Neural cell (in vitro differentiated cells): ENCODE measurements around the gene ARRB1. TPM values are rescaled to one million over a fixed set of nuclear protein-coding genes. Genes with fewer than 3 reads are reported as not detected.

Source experiments
- H2AFZ ChIP-seq: fragments of 200-600, 300-800 bp; sonication (generic), shearing (Covaris generic); 2 replicates; pipeline ENCODE4 v1.6.0; 2014; ENCODE audit warnings: low read depth, mild to moderate bottlenecking, antibody characterized with exemption, low read length, moderate library complexity
- H3F3A ChIP-seq: fragments of 200-600 bp; shearing (Covaris generic); 2 replicates; pipeline ENCODE4 v1.6.1; 2016; ENCODE audit warnings: mild to moderate bottlenecking, moderate library complexity, mixed read lengths, antibody characterized with exemption, low read length; ENCODE audit not compliant: insufficient read depth, poor library complexity, severe bottlenecking
- H3K27ac ChIP-seq: fragments of 200-600, 300-800 bp; sonication (generic), shearing (Covaris generic); 2 replicates; pipeline ENCODE4 v1.5.1; 2014; ENCODE audit warnings: mild to moderate bottlenecking, low read length, moderate library complexity
- H3K27me3 ChIP-seq: fragments of 300-800, 200-600 bp; sonication (generic), shearing (Covaris generic); 2 replicates; pipeline ENCODE4 v1.6.0; 2014; ENCODE audit warnings: mild to moderate bottlenecking, low read depth, low read length, moderate library complexity; ENCODE audit not compliant: insufficient read depth
- H3K36me3 ChIP-seq: fragments of 300-800, 200-600 bp; sonication (generic), shearing (Covaris generic); 2 replicates; pipeline ENCODE4 v1.5.1; 2014; ENCODE audit warnings: mild to moderate bottlenecking, antibody characterized with exemption, low read length, moderate library complexity; ENCODE audit not compliant: insufficient read depth
- H3K4me2 ChIP-seq: fragments of 300-800, 200-600 bp; sonication (generic), shearing (Covaris generic); 2 replicates; pipeline ENCODE4 v1.6.0; 2014; ENCODE audit warnings: mild to moderate bottlenecking, low read length
- H3K4me3 ChIP-seq: fragments of 300-800, 200-600 bp; sonication (generic), shearing (Covaris generic); 2 replicates; pipeline ENCODE4 v1.5.1; 2014; ENCODE audit warnings: mild to moderate bottlenecking, low read length, moderate library complexity
- H3K79me2 ChIP-seq: fragments of 200-600 bp; shearing (Covaris generic); replicated peaks from 2 replicates; pipeline ENCODE4 v1.6.0; 2014; ENCODE audit warnings: mild to moderate bottlenecking, low read length, moderate library complexity; ENCODE audit not compliant: insufficient read depth
- H3K9ac ChIP-seq: fragments of 300-800, 200-600 bp; sonication (generic), shearing (Covaris generic); 2 replicates; pipeline ENCODE4 v1.6.1; 2016; ENCODE audit warnings: mild to moderate bottlenecking, low read length, mixed read lengths
- H3K9me2 ChIP-seq: fragments of 200-600 bp; shearing (Covaris generic); 2 replicates; pipeline ENCODE4 v1.6.1; 2016; ENCODE audit warnings: mild to moderate bottlenecking, low read length, mixed read lengths; ENCODE audit not compliant: insufficient read depth
- H3K9me3 ChIP-seq: fragments of 200-600, 300-800 bp; sonication (generic), shearing (Covaris generic); 2 replicates; pipeline ENCODE4 v1.6.1; 2016; ENCODE audit warnings: mild to moderate bottlenecking, mixed run types, low read length, moderate library complexity, mixed read lengths
- H4K20me1 ChIP-seq: fragments of 200-600 bp; shearing (Covaris generic); 2 replicates; pipeline ENCODE4 v1.6.1; 2016; ENCODE audit warnings: mild to moderate bottlenecking, mixed run types; ENCODE audit not compliant: insufficient read depth
- EP300 ChIP-seq: fragments of 450-650 bp; conservative IDR thresholded peaks from 2 replicates; pipeline ENCODE4 v1.6.1; 2014; ENCODE audit warnings: antibody characterized with exemption, mild to moderate bottlenecking, moderate library complexity; ENCODE audit not compliant: poor library complexity, severe bottlenecking
- EZH2 ChIP-seq: fragments of 200-600, 300-800 bp; shearing (Covaris generic), sonication (generic); IDR thresholded peaks from 2 replicates; pipeline ENCODE4 v1.6.1; 2014; ENCODE audit warnings: antibody characterized with exemption, low read length, borderline replicate concordance, mild to moderate bottlenecking; ENCODE audit not compliant: insufficient read depth, poor library complexity, severe bottlenecking
- MXI1 ChIP-seq: fragments of 450-650 bp; conservative IDR thresholded peaks from 2 replicates; pipeline ENCODE4 v1.6.1; 2014; ENCODE audit warnings: antibody characterized with exemption, mild to moderate bottlenecking; ENCODE audit not compliant: poor library complexity, severe bottlenecking
- POLR2AphosphoS5 ChIP-seq: IDR thresholded peaks from 2 replicates; pipeline ENCODE4 v1.6.1; 2012
- RAD21 ChIP-seq: fragments of 450-650 bp; conservative IDR thresholded peaks from 2 replicates; pipeline ENCODE4 v1.6.1; 2014; ENCODE audit warnings: antibody characterized with exemption, mild to moderate bottlenecking, moderate library complexity
- REST ChIP-seq: IDR thresholded peaks from 2 replicates; pipeline ENCODE4 v1.6.1; 2012; ENCODE audit warnings: borderline replicate concordance
- SMC3 ChIP-seq: fragments of 450-650 bp; conservative IDR thresholded peaks from 2 replicates; pipeline ENCODE4 v1.6.1; 2014; ENCODE audit warnings: antibody characterized with exemption, mild to moderate bottlenecking, moderate library complexity; ENCODE audit not compliant: poor library complexity
- TAF1 ChIP-seq: IDR thresholded peaks from 2 replicates; pipeline ENCODE4 v1.6.1; 2012; ENCODE audit warnings: low read depth
- polyA plus RNA-seq: library from polyadenylated mRNA; depleted of rRNA; stranded (reverse); fragments of >200 nt; gene quantifications from 2 replicates; pipeline ENCODE4 v1.2.3, GENCODE V29; 2014
- TF ChIP-seq, protein P1 (sequence below): fragments of 450-650 bp; IDR thresholded peaks from 2 replicates; pipeline ENCODE4 v1.5.1; 2014; ENCODE audit warnings: antibody characterized with exemption, mild to moderate bottlenecking, moderate library complexity; ENCODE audit not compliant: poor library complexity, severe bottlenecking

The ARRB1 gene
- polyA plus RNA-seq, 1 donor from 2014 or later, result 5.7 TPM

GRCh38 chr11:75289511-75289760 lies 62.0 kb downstream of the ARRB1 start:
- no peak overlapping the region for H3K4me2 ChIP-seq
- no peaks in the 10 kb centered on the region for H4K20me1 ChIP-seq
- no peaks in the 10 kb centered on the region for H3K36me3 ChIP-seq
- H3K9ac ChIP-seq, result no peak overlapping the region
- H3K4me3 ChIP-seq, result no peak overlapping the region
- no peak overlapping the region for H3K27ac ChIP-seq
- H2AFZ ChIP-seq, result no peak overlapping the region
- H3K9me2 ChIP-seq, result no peaks in the 10 kb centered on the region
- TF ChIP-seq EZH2 (no peak), REST (no peak)
- no peaks in the 10 kb centered on the region for H3K9me3 ChIP-seq
- no peaks in the 10 kb centered on the region for H3F3A ChIP-seq
- no peaks in the 10 kb centered on the region for H3K27me3 ChIP-seq
- H3K79me2 ChIP-seq, result no peaks in the 10 kb centered on the region

DNA sequence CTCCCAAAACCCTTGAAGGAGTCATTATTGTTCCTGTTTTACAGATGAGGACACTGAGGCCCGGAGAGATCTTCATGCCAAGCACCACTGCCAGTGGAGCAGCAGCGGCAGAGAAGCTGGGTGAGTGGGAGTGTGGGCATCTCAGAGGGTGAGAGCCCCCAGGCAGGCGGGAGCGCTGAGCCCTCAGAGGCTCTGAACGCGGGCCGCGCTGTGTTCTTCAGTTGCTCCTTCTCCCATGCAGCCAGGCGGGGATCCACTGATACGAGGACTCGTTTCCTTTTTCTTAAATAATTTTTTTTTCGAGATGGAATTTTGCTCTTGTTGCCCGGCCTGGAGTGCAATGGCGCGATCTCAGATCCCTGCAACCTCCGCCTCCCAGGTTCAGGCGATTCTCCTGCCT lies 63.9 kb downstream of the ARRB1 start:
- no peaks in the 10 kb centered on the region for H3K9me2 ChIP-seq
- H2AFZ ChIP-seq, result no peak overlapping the region
- H3K79me2 ChIP-seq, result no peaks in the 10 kb centered on the region
- TF ChIP-seq EZH2 (no peak), SMC3 (no peak), REST (no peak), POLR2AphosphoS5 (no peak), EP300 (no peak), TAF1 (no peak), MXI1 (no peak), RAD21 (no peak)
- TF ChIP-seq, protein P1, sequence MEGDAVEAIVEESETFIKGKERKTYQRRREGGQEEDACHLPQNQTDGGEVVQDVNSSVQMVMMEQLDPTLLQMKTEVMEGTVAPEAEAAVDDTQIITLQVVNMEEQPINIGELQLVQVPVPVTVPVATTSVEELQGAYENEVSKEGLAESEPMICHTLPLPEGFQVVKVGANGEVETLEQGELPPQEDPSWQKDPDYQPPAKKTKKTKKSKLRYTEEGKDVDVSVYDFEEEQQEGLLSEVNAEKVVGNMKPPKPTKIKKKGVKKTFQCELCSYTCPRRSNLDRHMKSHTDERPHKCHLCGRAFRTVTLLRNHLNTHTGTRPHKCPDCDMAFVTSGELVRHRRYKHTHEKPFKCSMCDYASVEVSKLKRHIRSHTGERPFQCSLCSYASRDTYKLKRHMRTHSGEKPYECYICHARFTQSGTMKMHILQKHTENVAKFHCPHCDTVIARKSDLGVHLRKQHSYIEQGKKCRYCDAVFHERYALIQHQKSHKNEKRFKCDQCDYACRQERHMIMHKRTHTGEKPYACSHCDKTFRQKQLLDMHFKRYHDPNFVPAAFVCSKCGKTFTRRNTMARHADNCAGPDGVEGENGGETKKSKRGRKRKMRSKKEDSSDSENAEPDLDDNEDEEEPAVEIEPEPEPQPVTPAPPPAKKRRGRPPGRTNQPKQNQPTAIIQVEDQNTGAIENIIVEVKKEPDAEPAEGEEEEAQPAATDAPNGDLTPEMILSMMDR, result no peak
- no peaks in the 10 kb centered on the region for H3K9me3 ChIP-seq
- no peaks in the 10 kb centered on the region for H3K27me3 ChIP-seq
- H3F3A ChIP-seq, result no peaks in the 10 kb centered on the region
- no peak overlapping the region for H3K9ac ChIP-seq
- H4K20me1 ChIP-seq, result no peaks in the 10 kb centered on the region
- H3K4me2 ChIP-seq, result no peak overlapping the region
- H3K36me3 ChIP-seq, result no peaks in the 10 kb centered on the region
- no peak overlapping the region for H3K4me3 ChIP-seq
- no peak overlapping the region for H3K27ac ChIP-seq
